ENCODE measurements around the gene RAPGEF6.

DNA sequence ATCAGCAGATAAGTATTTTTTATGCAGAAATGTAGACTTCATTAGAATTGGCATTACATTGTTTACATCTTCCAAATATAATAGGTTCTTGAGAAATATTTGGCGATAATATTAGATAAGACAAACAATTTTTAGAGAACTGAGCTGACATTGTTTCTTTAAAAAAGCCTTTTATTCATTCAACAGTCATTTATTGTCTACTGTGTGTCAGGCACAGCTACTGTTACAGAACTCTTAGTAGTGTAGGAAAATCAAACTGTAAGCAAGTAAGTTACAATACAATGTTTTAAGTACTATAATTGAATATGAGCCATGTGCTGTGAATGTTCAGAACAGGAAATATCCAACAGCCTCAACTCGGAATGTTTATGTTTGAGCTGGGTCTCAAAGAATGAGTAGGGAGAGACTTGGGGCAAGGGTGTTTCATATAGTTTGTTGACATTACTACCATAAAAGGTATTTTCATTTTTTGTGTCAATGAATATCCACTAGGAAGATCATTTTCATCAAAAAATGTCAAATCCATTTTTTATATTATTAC lies 257.2 kb downstream of the RAPGEF6 start:
- TF ChIP-seq, protein P1, sequence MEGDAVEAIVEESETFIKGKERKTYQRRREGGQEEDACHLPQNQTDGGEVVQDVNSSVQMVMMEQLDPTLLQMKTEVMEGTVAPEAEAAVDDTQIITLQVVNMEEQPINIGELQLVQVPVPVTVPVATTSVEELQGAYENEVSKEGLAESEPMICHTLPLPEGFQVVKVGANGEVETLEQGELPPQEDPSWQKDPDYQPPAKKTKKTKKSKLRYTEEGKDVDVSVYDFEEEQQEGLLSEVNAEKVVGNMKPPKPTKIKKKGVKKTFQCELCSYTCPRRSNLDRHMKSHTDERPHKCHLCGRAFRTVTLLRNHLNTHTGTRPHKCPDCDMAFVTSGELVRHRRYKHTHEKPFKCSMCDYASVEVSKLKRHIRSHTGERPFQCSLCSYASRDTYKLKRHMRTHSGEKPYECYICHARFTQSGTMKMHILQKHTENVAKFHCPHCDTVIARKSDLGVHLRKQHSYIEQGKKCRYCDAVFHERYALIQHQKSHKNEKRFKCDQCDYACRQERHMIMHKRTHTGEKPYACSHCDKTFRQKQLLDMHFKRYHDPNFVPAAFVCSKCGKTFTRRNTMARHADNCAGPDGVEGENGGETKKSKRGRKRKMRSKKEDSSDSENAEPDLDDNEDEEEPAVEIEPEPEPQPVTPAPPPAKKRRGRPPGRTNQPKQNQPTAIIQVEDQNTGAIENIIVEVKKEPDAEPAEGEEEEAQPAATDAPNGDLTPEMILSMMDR (IDR thresholded peaks at IDR 0.05) = no peak
- TF ChIP-seq POLR2A (IDR thresholded peaks at IDR 0.05) = no peak

Data from heart left ventricle (tissue), 13 donors.